Mucosa of gallbladder (tissue), 1 donor: ENCODE results near the gene TCF25. TPM values are rescaled to one million over a fixed set of nuclear protein-coding genes. Genes with fewer than 3 reads are reported as not detected.

Source experiments
- total RNA-seq: library from RNA; stranded (reverse); gene quantifications from one replicate; pipeline ENCODE4 v1.2.1, GENCODE V29; 2021
- donor health status: DM: no; HTN: no; CAD: no.

The TCF25 gene
- total RNA-seq, 1 donor from 2014 or later, result 175 TPM

Other genes with a start within 250 kb of the TCF25 start
- 139 TPM for gene CHMP1A, start 215.9 kb upstream of the TCF25 start, total RNA-seq
- 13.6 TPM for gene SPATA33, start 215.8 kb upstream of the TCF25 start, total RNA-seq
- 168 TPM for gene CDK10, start 186.9 kb upstream of the TCF25 start, total RNA-seq
- gene SPATA2L, start 171.9 kb upstream of the TCF25 start, total RNA-seq, result 29.6 TPM
- 20.8 TPM for gene VPS9D1, start 152.7 kb upstream of the TCF25 start, total RNA-seq
- gene ZNF276, start 152.1 kb upstream of the TCF25 start, total RNA-seq, result 39.0 TPM
- 3.8 TPM for gene FANCA, start 56.9 kb upstream of the TCF25 start, total RNA-seq
- 19.9 TPM for gene SPIRE2, start 45.1 kb upstream of the TCF25 start, total RNA-seq
- gene MC1R, start 45.3 kb downstream of the TCF25 start, total RNA-seq, result 8.1 TPM
- 9.5 TPM for gene TUBB3, start 49.8 kb downstream of the TCF25 start, total RNA-seq
- 68.6 TPM for gene DEF8, start 75.2 kb downstream of the TCF25 start, total RNA-seq
- 21.2 TPM for gene DBNDD1, start 145.9 kb downstream of the TCF25 start, total RNA-seq
- gene PRDM7, start 203.7 kb downstream of the TCF25 start, total RNA-seq, result not detected